M059J (cell line): ENCODE data around the gene SHC1. TPM values are rescaled to one million over a fixed set of nuclear protein-coding genes. Genes with fewer than 3 reads are reported as not detected.
A peak's percentile ranks its signal among the peaks of the same experiment; 100 is the strongest.

Experiments used
- DNase-seq: peaks from one replicate; pipeline ENCODE4 v3.0.0-alpha.2; 2012; ENCODE audit warnings: low read depth
- total RNA-seq: library from RNA; depleted of rRNA; stranded (reverse); fragments of >200 nt; shearing (Covaris generic); gene quantifications from 2 replicates; pipeline ENCODE4 v1.2.3, GENCODE V29; 2014

SHC1 gene
- total RNA-seq, 1 experiment from 2014 or later, result 84.5 TPM

- DNase-seq, result no peak
These were observed 37.7 kb upstream of the SHC1 start for GRCh38 chr1:155008015-155008941.

- no peak for DNase-seq
These were observed 36.8 kb upstream of the SHC1 start for GRCh38 chr1:155007251-155007828.

GRCh38 chr1:155006601-155007101 lies 36.1 kb upstream of the SHC1 start:
- no peak for DNase-seq

- DNase-seq, result peak; percentile 84
These were observed 34.8 kb upstream of the SHC1 start for GRCh38 chr1:155005076-155006011.

GRCh38 chr1:155004352-155005075 lies 34.0 kb upstream of the SHC1 start:
- peak; percentile 35 for DNase-seq

GRCh38 chr1:155003766-155004351 lies 33.3 kb upstream of the SHC1 start:
- DNase-seq, result peak; percentile 80

- DNase-seq, result peak; percentile 63
These were observed 32.7 kb upstream of the SHC1 start for GRCh38 chr1:155003227-155003765.

- DNase-seq, result peak; percentile 56
These were observed 32.1 kb upstream of the SHC1 start, which contains the start of gene ZBTB7B for GRCh38 chr1:155002464-155003226. Gene ZBTB7B, plus strand, starts transcription at chr1:155002802. Its CDS starts 11,859 bp downstream, at chr1:155014661.

GRCh38 chr1:155001675-155002463 lies 31.3 kb upstream of the SHC1 start:
- DNase-seq, result peak; percentile 99

GRCh38 chr1:155001425-155001674 lies 30.8 kb upstream of the SHC1 start:
- DNase-seq, result no peak

GRCh38 chr1:155000726-155001424 lies 30.3 kb upstream of the SHC1 start:
- DNase-seq, result peak; percentile 91

- DNase-seq, result no peak
These were observed 29.8 kb upstream of the SHC1 start for GRCh38 chr1:155000411-155000725.

- no peak for DNase-seq
These were observed 29.2 kb upstream of the SHC1 start for GRCh38 chr1:154999571-155000410.

- no peak for DNase-seq
These were observed 28.4 kb upstream of the SHC1 start for GRCh38 chr1:154998818-154999570.

GRCh38 chr1:154998201-154998780 lies 27.7 kb upstream of the SHC1 start:
- no peak for DNase-seq

GRCh38 chr1:154996966-154997701 lies 26.6 kb upstream of the SHC1 start:
- DNase-seq, result no peak
